ENCODE data around the gene C9orf78. TPM values are rescaled to one million over a fixed set of nuclear protein-coding genes. Genes with fewer than 3 reads are reported as not detected.

The C9orf78 gene
- total and polyA plus RNA-seq, 3 experiments from 2014 or later: 71.4 to 249 (median 76.4) TPM

DNA sequence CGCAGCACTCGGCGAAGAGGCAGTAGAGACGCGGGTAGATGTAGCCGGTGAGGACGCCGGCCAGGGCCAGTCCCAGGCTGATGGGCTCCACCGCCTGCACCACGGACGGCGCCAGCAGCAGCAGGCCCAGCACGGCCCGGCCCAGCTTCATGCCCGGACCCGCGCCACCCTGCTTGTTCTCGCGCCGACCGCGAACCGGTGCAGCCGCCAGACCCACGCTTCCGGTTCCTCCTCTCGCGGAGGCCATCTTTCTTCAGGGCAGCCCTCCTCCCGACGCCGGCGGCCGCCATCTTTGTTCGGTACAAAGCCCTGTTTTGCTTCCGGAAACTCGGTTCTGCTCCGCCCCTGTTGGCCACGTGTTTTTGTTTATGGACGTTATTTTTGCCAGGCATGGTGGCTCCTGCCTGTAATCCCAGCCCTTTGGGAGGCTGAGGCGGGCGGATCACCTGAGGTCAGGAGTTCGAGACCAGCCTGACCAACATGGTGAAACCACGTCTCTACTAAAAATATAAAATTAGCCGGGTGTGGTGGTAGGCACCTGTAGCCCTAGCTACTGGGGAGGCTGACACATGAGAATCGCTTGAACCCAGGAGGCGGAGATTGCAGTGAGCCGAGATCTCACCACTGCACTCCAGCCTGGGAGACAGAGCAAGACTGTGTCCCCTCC, 11.0 kb downstream of the C9orf78 start, which contains the start of gene TOR1A:
TSS of gene TOR1A (minus strand) at position 202 of the 667 bp plus-strand sequence. CDS start at position 151, 51 bp downstream.
- peaks cover 11 to 15% (median 14%) of the 10 kb centered on the region in 3 donors for H3K4me1 Mint-ChIP-seq
- H3K36me3 Mint-ChIP-seq: peaks cover 3 to 51% (median 3%) of the 10 kb centered on the region in 3 donors
- ChIA-PET CTCF (no interaction called here), POLR2A (interaction anchor here (0.6 to 1.1 kb wide), 2 partner anchors 11 kb away, joined by 4 to 5 read pairs; partner anchors contain the start of genes C9orf78 and USP20)
- H3K9me3 ChIP-seq (ENCODE audit: low read length): no peaks in the 10 kb centered on the region
- no peaks in the 10 kb centered on the region for H3K27me3 Mint-ChIP-seq
- peak; percentile 88 to 94 (median 89) for DNase-seq
- H3K9me3 Mint-ChIP-seq: no peaks in the 10 kb centered on the region
- H3K4me3 ChIP-seq (ENCODE audit: low read length): peak within 1 kb of the TSS; percentile 60
- H3K27ac ChIP-seq (ENCODE audit: low read depth, low read length): peak within 1 kb of the TSS; percentile 68
- no peaks in the 10 kb centered on the region for H3K27me3 ChIP-seq (ENCODE audit: insufficient read depth, low read length, poor library complexity, severe bottlenecking)
- H3K4me3 Mint-ChIP-seq: peak within 1 kb of the TSS; percentile 84 to 96 (median 90)
- H3K36me3 ChIP-seq (ENCODE audit: insufficient read depth, low read length): peaks cover 28% of the 10 kb centered on the region
- peaks cover 9% of the 10 kb centered on the region for H3K4me1 ChIP-seq (ENCODE audit: insufficient read depth, low read length)
- H3K27ac Mint-ChIP-seq: peak within 1 kb of the TSS; percentile 71 to 97 (median 92)

DNA sequence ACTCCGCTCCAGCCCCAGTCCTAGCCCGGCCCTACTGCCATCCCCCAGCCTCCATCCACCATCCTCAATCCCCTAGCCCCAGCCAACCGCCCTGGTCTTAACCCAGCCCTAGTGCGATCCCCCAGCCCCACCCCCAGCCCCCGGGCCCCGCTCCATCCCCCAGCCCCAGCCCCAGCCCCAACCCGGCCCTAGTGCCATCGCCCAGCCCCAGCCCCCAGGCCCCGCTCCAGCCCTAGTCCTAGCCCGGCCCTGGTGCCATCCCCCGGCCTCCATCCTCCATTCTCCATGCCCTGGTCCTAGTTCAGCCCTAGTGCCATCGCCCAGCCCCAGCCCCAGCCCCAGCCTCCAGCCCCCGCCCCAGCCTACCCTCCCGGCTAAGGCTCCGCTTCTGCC, 11.5 kb downstream of the C9orf78 start:
- peaks cover 3 to 51% (median 7%) of the 10 kb centered on the region in 3 donors for H3K36me3 Mint-ChIP-seq
- peaks cover 13 to 20% (median 14%) of the 10 kb centered on the region in 3 donors for H3K4me1 Mint-ChIP-seq

DNA sequence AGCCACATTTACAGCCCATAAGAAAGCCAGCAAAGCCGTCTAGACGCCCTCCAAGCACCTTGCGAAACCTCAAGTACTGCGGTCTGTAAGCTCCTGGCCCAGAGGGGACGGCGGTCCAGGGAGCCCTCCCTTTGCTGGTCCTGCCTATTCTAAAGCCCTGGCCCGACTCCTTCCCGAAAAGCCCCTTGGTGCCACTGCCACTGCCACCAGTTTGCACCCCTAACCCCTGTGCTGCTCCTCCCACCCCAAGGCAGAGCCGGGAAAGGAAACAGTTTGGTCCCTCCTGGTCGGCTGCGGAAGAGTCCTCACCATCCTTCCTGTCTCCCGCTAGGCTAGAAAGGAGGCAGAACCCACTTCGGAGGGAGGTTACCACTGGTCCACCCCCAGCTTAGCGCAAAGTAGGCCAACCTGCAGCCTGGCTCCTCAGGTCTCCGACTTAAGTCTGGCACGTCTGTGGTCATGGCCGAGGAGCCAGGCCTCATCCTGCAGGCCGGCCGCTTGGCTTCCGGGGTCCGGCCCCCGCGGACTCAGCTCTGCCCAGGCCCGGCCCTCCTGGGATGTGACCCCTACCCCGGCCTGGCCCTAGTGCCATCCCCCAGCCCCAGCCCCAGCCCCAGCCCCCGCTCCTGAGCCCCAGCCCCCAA, 12.1 kb downstream of the C9orf78 start:
- no peaks in the 10 kb centered on the region for H3K9me3 ChIP-seq (ENCODE audit: low read length)
- DNase-seq: peak in 4 of 5 donors; percentile 18 to 55 (median 36)
- Mint-ChIP-seq H3K4me3 (peak overlapping the region; percentile 84 to 96 (median 90)), H3K4me1 (peaks cover 13 to 22% (median 14%) of the 10 kb centered on the region in 3 donors), H3K9me3 (no peaks in the 10 kb centered on the region), H3K36me3 (peaks cover 3 to 51% (median 10%) of the 10 kb centered on the region in 3 donors), H3K27me3 (no peaks in the 10 kb centered on the region), H3K27ac (peak overlapping the region; percentile 47 to 94 (median 84))
- peaks cover 35% of the 10 kb centered on the region for H3K36me3 ChIP-seq (ENCODE audit: insufficient read depth, low read length)
- CTCF ChIA-PET: no interaction called here
- no peaks in the 10 kb centered on the region for H3K27me3 ChIP-seq (ENCODE audit: insufficient read depth, low read length, poor library complexity, severe bottlenecking)
- peak overlapping the region; percentile 68 for H3K27ac ChIP-seq (ENCODE audit: low read depth, low read length)
- H3K4me1 ChIP-seq (ENCODE audit: insufficient read depth, low read length): peaks cover 9% of the 10 kb centered on the region
- peak overlapping the region; percentile 36 for H3K4me3 ChIP-seq (ENCODE audit: low read length)
- POLR2A ChIA-PET: interaction anchor here (0.5 to 1.0 kb wide), 4 partner anchors 10 to 216 kb away, joined by 3 to 4 read pairs (median 4); no protein-coding TSS in a partner anchor

More for the DNA sequence above, 11.5 kb downstream of the C9orf78 start:
- POLR2A ChIA-PET: interaction anchor here (0.6 to 1.0 kb wide), 2 partner anchors 11 to 12 kb away, joined by 4 to 5 read pairs; no protein-coding TSS in a partner anchor
- H3K27me3 Mint-ChIP-seq: no peaks in the 10 kb centered on the region
- no peaks in the 10 kb centered on the region for H3K9me3 Mint-ChIP-seq
- peak overlapping the region; percentile 71 to 97 (median 92) for H3K27ac Mint-ChIP-seq
- H3K27me3 ChIP-seq (ENCODE audit: insufficient read depth, low read length, poor library complexity, severe bottlenecking): no peaks in the 10 kb centered on the region
- no peaks in the 10 kb centered on the region for H3K9me3 ChIP-seq (ENCODE audit: low read length)
- H3K4me1 ChIP-seq (ENCODE audit: insufficient read depth, low read length): peaks cover 9% of the 10 kb centered on the region
- peak overlapping the region; percentile 84 to 96 (median 90) for H3K4me3 Mint-ChIP-seq
- CTCF ChIA-PET: no interaction called here
- no peak for DNase-seq
- peak overlapping the region; percentile 60 for H3K4me3 ChIP-seq (ENCODE audit: low read length)
- peaks cover 32% of the 10 kb centered on the region for H3K36me3 ChIP-seq (ENCODE audit: insufficient read depth, low read length)
- H3K27ac ChIP-seq (ENCODE audit: low read depth, low read length): peak overlapping the region; percentile 54

DNA sequence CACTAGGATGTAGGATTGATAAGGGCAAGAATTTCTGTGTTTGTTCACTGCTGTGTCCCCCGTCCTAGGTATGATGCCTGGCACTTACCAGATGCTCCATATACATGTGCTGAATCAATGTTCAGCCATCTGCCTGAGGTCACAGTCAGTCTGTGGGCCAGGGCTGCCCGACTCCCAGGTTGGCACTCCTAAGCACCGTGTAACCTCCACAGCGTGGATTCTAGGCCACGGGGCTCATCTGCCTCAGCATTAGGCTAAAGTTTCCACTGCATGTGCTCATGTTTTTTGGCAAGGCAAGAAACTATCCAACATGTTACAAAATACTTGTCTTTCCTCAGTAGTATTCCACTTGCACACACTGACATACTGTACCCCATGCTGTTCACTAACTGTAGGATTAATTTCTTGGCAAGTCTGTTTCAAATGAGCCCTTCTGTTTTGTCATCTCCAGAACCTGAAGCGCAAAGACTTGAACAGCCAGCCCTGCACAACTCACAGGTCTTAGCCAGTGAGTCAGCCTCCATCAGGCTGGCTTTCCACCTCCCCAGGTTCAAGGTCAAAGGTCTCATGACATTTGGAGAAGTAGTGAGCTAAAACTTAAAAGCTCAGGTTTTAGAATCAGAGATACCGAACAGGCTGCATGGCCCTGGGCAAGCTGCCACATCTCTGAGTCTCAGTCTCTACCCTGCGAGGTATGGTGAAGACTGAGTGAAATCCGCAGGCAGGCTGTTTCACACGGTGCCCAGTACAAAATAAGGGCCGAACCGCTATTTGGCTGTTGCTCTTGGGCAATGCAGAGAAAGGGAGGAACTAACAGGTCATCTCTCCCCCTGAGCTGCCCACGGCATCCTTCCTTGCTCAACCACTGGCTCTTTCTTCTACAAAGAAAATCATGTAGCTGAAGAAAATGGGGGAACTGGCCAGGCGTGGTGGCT, 18.3 kb downstream of the C9orf78 start:
- DNase-seq: no peak
- Mint-ChIP-seq H3K27me3 (no peaks in the 10 kb centered on the region), H3K36me3 (peaks cover 6 to 81% (median 11%) of the 10 kb centered on the region in 3 donors), H3K27ac (peak overlapping the region in 3 of 8 donors; percentile 19 to 68 (median 56)), H3K9me3 (no peaks in the 10 kb centered on the region), H3K4me1 (peaks cover 14 to 27% (median 16%) of the 10 kb centered on the region in 3 donors), H3K4me3 (no peak overlapping the region)
- Histone ChIP-seq H3K36me3 (ENCODE audit: insufficient read depth, low read length) (peaks cover 28% of the 10 kb centered on the region), H3K4me1 (ENCODE audit: insufficient read depth, low read length) (no peaks in the 10 kb centered on the region), H3K27ac (ENCODE audit: low read depth, low read length) (no peak overlapping the region), H3K4me3 (ENCODE audit: low read length) (no peak overlapping the region), H3K27me3 (ENCODE audit: insufficient read depth, low read length, poor library complexity, severe bottlenecking) (no peaks in the 10 kb centered on the region), H3K9me3 (ENCODE audit: low read length) (no peaks in the 10 kb centered on the region)
- ChIA-PET CTCF (no interaction called here), POLR2A (no interaction called here)

DNA sequence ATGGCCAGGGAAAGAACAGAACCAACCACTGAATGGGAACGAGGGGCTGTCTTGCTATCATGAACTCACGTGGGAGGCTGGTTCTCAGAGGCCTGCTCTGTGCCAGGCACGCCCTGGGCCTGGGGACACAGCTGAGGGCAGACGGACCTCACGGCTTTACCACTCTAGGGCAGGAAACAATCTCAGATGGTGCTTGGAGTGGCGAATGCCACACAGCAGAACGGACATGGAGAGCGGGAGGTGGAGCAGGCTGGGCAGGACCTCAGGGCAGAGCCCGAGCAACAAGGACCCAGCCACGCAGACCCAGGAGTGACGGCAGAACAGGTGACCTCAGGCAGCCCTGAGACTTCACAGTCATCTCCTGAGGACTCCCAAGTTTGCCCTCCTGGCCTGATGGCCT, 19.8 kb downstream of the C9orf78 start:
- peak overlapping the region in 3 of 8 donors; percentile 11 to 68 (median 35) for H3K27ac Mint-ChIP-seq
- no peak overlapping the region for H3K4me3 ChIP-seq (ENCODE audit: low read length)
- DNase-seq: no peak
- no peaks in the 10 kb centered on the region for H3K4me1 ChIP-seq (ENCODE audit: insufficient read depth, low read length)
- H3K36me3 ChIP-seq (ENCODE audit: insufficient read depth, low read length): peaks cover 32% of the 10 kb centered on the region
- H3K36me3 Mint-ChIP-seq: peaks cover 6 to 85% (median 11%) of the 10 kb centered on the region in 3 donors
- ChIA-PET CTCF (no interaction called here), POLR2A (no interaction called here)
- no peak overlapping the region for H3K27ac ChIP-seq (ENCODE audit: low read depth, low read length)
- no peaks in the 10 kb centered on the region for H3K27me3 Mint-ChIP-seq
- H3K4me1 Mint-ChIP-seq: peaks cover 15 to 39% (median 24%) of the 10 kb centered on the region in 3 donors
- no peaks in the 10 kb centered on the region for H3K27me3 ChIP-seq (ENCODE audit: insufficient read depth, low read length, poor library complexity, severe bottlenecking)
- no peaks in the 10 kb centered on the region for H3K9me3 ChIP-seq (ENCODE audit: low read length)
- peak overlapping the region in 1 of 7 donors; percentile 42 for H3K4me3 Mint-ChIP-seq
- H3K9me3 Mint-ChIP-seq: no peaks in the 10 kb centered on the region

DNA sequence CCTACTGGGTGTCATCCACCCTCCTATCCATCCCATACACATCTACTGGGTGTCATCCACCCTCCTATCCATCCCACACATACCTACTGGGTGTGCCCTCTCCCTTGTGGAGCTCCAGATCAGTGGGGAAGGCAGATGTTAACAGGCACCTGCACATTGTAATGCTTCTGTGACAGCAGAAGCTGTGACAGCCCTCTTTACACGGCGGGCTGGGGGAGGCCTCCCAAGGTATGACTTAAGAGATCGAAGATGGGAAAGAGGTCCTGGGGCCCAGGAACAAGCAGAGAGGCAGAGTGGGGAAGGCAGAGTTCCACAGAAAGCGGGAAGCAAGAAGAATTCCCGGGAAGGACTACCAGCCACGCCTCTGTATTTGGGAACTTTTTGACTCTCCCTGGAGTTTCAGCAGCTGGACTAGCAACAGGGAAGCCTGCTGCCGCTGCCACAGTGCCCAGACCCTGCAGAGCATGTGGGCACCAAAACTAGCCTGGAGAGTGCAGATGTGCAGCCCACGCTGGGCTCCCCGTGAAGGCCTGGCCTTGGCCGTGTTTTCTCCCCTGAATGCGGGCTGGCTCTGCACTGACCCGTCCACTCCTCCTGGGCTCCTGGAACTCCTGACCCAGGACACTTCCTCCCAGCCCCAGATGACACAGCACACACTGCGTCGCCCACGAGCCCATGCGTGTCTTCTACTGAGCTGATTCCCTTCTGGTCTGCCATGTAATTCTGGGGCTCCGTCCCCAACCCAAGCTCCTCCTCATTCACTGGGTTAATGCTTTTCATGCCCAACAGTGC, 20.4 kb downstream of the C9orf78 start:
- Mint-ChIP-seq H3K9me3 (no peaks in the 10 kb centered on the region), H3K36me3 (peaks cover 6 to 87% (median 11%) of the 10 kb centered on the region in 3 donors), H3K4me3 (peak overlapping the region in 1 of 7 donors; percentile 42), H3K4me1 (peaks cover 15 to 42% (median 29%) of the 10 kb centered on the region in 3 donors), H3K27ac (peak overlapping the region in 1 of 8 donors; percentile 7), H3K27me3 (no peaks in the 10 kb centered on the region)
- H3K36me3 ChIP-seq (ENCODE audit: insufficient read depth, low read length): peaks cover 39% of the 10 kb centered on the region
- CTCF ChIA-PET: no interaction called here
- POLR2A ChIA-PET: no interaction called here
- no peaks in the 10 kb centered on the region for H3K27me3 ChIP-seq (ENCODE audit: insufficient read depth, low read length, poor library complexity, severe bottlenecking)
- H3K4me1 ChIP-seq (ENCODE audit: insufficient read depth, low read length): no peaks in the 10 kb centered on the region
- H3K4me3 ChIP-seq (ENCODE audit: low read length): no peak overlapping the region
- no peak overlapping the region for H3K27ac ChIP-seq (ENCODE audit: low read depth, low read length)
- H3K9me3 ChIP-seq (ENCODE audit: low read length): no peaks in the 10 kb centered on the region
- DNase-seq: peak in 1 of 5 donors; percentile 29

DNA sequence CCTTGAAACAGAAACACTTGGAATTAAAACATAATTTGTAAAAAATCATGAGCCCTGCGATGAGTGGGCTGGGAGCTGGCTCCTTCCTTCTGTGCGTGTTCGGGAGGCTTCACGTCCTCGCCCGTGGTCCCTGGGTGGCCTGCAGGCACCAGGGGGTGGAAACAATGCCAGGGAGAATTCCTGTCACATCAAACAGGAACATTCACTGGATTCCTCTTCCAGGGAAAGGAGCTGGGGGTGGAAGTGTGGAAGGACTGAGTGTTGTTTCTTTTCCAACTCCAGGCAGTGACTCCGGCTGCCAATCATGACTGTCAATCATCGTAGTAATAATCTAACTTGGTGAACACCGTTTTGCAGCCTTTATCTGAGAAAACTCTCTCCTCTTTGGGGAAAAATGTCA, 21.4 kb downstream of the C9orf78 start:
- H3K4me1 Mint-ChIP-seq: peaks cover 15 to 45% (median 34%) of the 10 kb centered on the region in 3 donors
- H3K4me3 ChIP-seq (ENCODE audit: low read length): no peak overlapping the region
- H3K4me1 ChIP-seq (ENCODE audit: insufficient read depth, low read length): no peaks in the 10 kb centered on the region
- peaks cover 42% of the 10 kb centered on the region for H3K36me3 ChIP-seq (ENCODE audit: insufficient read depth, low read length)
- H3K9me3 ChIP-seq (ENCODE audit: low read length): no peaks in the 10 kb centered on the region
- H3K27me3 ChIP-seq (ENCODE audit: insufficient read depth, low read length, poor library complexity, severe bottlenecking): no peaks in the 10 kb centered on the region
- H3K27me3 Mint-ChIP-seq: no peaks in the 10 kb centered on the region
- H3K9me3 Mint-ChIP-seq: no peaks in the 10 kb centered on the region
- peak in 1 of 5 donors; percentile 25 for DNase-seq
- CTCF ChIA-PET: no interaction called here
- H3K27ac Mint-ChIP-seq: peak overlapping the region in 1 of 8 donors; percentile 48
- peaks cover 6 to 91% (median 13%) of the 10 kb centered on the region in 3 donors for H3K36me3 Mint-ChIP-seq
- POLR2A ChIA-PET: no interaction called here
- H3K4me3 Mint-ChIP-seq: no peak overlapping the region
- H3K27ac ChIP-seq (ENCODE audit: low read depth, low read length): no peak overlapping the region
